GM20000 (cell line): Measurements from ENCODE around the gene CCDC60.

Source experiments
- DNase-seq: peaks from one replicate; pipeline ENCODE4 v3.0.0; 2012; ENCODE audit warnings: low spot score
- TF ChIP-seq, protein P1 (sequence below): IDR thresholded peaks from 2 replicates; pipeline ENCODE4 v1.5.1; 2012; ENCODE audit warnings: mild to moderate bottlenecking, control low read depth; ENCODE audit errors: extremely low read depth, missing control alignments

Gene CCDC60, protein sequence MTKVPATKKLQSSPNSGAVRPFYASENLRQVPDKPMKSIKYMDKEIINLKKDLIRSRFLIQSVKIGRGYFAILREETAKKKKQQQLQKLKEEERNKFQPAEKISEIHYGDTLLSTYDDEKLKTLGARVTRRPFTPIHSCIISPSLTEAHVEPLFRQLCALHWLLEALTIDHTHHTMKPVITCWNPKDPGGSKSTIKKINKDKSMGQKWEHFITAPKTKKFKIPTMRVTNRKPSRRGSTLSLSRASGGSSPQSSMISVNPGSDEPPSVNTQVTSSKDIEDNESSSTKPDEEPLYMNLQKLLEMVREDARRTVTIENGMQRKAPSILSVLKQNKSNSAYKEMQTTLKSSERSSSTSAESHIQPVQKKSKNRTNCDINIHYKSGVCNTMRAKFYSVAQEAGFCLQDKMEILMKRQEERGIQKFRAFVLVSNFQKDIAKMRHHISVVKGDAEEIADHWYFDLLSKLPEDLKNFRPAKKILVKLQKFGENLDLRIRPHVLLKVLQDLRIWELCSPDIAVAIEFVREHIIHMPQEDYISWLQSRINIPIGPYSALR

DNA sequence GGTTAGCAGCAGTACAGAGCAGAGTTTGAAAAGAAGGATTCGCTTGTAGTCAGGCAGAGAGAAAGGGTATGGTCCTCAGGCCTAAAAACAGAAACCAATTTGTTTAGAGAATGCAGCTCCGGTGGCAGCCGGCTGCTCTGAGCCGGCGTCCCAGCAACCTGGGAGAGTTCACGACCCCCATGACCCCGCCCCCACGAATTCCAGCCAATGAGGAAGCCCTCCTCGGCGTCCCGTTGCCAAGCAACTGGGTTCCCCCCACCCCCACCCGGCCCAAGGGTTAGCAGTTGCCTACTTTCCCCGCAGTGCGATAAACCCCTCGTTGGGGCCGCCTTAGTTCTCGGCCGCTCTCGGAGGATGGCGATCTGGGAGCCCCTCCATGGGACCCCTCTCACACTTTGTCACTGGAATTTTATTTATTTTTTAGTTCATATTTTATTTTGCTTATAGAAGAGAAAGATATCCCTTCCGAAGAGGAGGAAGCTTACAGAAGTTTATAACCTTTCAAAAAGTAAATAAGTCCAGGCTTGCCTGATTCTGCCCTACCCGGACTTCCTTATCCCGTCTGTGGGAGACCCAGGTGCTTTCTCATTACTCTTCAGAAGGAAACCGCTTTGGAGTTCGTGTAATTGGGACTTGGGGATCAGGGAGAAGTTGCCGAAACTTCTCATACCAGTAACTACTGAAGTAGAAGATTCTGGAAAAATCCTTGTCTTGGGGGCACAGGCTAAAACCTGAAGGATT, at the start of gene CCDC60:
CCDC60 (plus strand) TSS at position 300 of the 741 bp plus-strand sequence. CDS start 448 bp downstream, outside the sequence.
- DNase-seq = no peak
- TF ChIP-seq, protein P1, sequence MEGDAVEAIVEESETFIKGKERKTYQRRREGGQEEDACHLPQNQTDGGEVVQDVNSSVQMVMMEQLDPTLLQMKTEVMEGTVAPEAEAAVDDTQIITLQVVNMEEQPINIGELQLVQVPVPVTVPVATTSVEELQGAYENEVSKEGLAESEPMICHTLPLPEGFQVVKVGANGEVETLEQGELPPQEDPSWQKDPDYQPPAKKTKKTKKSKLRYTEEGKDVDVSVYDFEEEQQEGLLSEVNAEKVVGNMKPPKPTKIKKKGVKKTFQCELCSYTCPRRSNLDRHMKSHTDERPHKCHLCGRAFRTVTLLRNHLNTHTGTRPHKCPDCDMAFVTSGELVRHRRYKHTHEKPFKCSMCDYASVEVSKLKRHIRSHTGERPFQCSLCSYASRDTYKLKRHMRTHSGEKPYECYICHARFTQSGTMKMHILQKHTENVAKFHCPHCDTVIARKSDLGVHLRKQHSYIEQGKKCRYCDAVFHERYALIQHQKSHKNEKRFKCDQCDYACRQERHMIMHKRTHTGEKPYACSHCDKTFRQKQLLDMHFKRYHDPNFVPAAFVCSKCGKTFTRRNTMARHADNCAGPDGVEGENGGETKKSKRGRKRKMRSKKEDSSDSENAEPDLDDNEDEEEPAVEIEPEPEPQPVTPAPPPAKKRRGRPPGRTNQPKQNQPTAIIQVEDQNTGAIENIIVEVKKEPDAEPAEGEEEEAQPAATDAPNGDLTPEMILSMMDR = no peak

DNA sequence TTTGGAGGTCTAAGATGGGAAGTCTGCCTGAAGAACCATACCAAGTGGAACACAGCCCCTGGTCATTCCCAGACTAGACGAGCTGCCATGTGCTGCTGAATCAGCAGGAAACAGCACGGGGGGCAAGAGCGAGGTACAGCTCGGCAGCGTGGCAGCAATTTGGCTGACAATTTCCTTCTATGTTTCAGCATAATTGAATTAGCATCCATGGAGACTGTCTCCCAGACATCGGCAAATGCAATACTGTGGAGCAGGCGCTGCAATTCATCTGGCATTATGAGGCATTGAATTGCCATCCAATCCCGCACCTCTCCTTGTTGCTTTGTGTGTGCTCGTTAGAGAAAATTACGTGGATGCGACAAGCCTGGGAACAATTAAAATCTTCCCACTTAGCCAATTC, 46.0 kb upstream of the CCDC60 start:
- TF ChIP-seq, protein P1 = no peak

DNA sequence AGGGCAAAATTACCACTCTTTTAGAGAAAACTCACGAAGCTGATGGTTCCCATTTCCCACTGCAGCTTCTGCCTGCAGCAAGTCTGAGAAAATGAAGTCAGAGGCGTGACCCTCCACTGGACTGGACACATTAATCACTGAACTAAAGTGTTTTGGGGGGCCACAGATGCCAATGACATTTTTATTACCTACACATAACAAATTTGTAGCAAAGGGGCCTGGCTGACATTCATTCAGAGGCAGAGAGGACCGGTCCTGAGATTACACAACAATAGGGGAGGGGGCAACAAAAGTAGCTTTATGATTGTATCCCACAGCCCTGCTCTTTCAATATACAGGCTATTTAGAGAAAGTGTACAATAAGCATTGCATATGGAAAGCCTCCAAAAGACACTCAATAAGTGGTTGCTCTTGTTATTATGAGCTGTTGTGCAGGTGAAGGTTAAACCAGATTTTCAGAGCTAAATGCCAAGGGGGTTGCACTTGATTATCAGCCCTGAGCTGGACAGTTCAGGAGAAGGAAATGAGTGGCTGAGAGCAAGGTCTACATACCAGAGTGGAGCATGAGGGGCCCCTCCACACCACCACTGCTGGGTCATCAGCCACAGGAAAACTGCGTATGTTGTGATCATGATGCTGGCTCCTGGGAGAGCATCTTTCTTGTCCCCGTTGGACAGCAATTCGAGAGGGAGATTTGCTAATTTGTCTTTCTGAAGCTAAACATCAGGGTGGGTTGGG, 41.5 kb upstream of the CCDC60 start:
- no peak for DNase-seq
- TF ChIP-seq, protein P1 = no peak

More for the DNA sequence above, 46.0 kb upstream of the CCDC60 start:
- no peak for DNase-seq

DNA sequence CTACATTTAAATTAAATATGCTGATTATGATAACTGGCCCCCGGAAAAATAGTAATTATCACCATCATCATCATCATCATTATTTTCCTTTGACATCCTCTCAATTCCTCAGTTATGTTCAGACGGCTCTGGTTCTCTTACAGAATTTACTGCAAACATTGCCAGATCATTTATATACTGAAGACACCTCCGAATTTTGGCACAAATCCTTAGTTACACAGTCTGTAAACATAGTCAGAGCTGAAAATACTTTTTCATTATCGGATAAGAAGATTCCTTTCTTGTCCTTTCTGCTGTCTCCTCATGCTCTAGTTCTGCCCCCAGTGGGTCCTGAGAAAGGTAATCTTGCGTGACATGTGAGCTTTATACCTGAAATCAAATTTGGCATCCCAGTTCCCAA, 40.3 kb upstream of the CCDC60 start:
- TF ChIP-seq, protein P1 = no peak
- DNase-seq = no peak

DNA sequence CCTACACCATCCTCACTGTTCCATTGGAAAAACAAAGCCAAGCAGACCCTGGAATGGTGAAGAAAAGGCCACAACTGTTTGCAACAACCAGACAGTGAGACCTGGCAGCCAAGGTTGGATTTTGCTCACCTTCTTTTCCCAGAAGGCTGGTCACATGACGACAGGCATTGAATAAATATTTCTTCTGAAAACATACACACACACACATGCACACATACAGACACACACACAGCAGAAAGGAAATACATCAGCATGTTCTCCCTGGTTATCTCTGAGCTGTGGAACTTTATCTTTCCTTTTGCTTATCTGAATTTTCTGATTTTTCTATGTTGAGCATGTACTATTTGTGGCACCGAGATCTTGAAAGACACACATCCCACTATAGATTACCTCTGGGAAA, 38.0 kb upstream of the CCDC60 start:
- no peak for DNase-seq
- TF ChIP-seq, protein P1 = no peak

DNA sequence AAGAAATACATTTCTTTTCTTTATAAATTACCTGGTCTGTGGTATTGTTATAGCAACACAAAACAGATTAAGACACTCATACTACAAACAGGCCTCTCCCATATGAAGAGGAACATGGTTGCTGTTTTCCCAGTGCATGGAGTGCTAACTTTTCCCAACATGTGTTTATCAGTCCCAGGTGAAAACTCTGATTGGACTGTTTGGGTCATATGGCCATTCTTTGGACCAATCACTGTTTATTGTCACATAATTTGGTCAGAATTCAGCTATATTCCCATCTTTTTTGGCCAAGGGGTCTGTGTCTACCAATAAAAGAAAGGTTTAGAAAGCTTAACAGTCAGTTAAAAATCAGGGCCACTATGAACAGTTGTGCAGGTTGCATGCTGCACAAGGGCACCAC, 35.4 kb upstream of the CCDC60 start:
- TF ChIP-seq, protein P1 = no peak

More for the DNA sequence above, 35.4 kb upstream of the CCDC60 start:
- DNase-seq = no peak
